ENCODE measurements around the gene ZBED2. TPM values are rescaled to one million over a fixed set of nuclear protein-coding genes. Genes with fewer than 3 reads are reported as not detected.

The ZBED2 gene
- polyA plus RNA-seq, 2 of the 4 experiments (the other 2 are of a cell fraction) = 0.48 to 1.9 TPM

DNA sequence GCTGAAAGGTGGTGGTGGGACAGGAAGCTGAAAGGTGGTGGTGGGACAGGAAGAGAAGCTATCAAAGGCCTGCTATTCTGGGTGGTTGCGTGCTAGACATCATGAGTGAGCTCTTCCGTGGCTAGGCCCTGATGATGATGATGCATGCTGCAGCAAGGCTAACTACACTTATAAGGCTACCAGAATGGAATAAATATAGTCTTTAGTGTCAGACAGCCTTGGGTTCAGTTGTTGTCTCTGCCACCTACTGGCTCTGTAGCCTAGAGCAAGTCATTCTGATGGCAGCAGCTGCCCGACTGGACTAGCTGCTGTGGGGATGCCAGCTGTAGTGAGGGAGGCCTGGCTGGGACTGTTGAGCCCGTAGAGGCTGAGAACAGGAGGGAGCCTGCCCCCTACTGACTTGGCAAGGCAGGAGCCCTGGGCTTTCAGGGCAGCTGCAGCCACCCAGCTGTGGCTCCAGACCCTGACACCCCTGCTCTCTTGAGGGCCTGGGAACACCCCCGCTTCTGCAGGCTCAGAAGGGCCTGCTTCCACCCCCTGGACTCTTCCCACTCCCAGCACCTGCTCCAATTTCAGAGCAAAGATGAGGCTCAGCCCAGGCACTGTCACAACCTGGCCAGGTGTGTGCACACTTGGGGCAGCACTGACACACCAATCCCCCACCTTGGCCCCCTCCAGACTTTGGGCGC is 21.4 kb upstream of the ZBED2 start:
- FAIRE-seq (no peak), ATAC-seq (peak; percentile 23 to 80; a peak in 4 of 6 replicates), DNase-seq (ENCODE audit: low read depth in 1 of 2, low spot score in 1 of 2) (peak in 1 of 2 experiments; percentile 59)
- ChIA-PET CTCF (interaction anchor here (0.7 to 3.3 kb wide), 8 partner anchors 9 to 75 kb away, joined by 3 to 18 read pairs (median 4); no protein-coding TSS in a partner anchor), POLR2A (no interaction called here)
- H3K27ac ChIP-seq = peak overlapping the region in 1 of 2 experiments; percentile 10; a peak in 1 of 6 replicates
- 51% methylated on average over 5 of the region's 6 CpGs for WGBS (ENCODE audit: missing lambda C conversion rate)
- H3K4me2 ChIP-seq = no peak overlapping the region
- TF ChIP-seq, protein P1, sequence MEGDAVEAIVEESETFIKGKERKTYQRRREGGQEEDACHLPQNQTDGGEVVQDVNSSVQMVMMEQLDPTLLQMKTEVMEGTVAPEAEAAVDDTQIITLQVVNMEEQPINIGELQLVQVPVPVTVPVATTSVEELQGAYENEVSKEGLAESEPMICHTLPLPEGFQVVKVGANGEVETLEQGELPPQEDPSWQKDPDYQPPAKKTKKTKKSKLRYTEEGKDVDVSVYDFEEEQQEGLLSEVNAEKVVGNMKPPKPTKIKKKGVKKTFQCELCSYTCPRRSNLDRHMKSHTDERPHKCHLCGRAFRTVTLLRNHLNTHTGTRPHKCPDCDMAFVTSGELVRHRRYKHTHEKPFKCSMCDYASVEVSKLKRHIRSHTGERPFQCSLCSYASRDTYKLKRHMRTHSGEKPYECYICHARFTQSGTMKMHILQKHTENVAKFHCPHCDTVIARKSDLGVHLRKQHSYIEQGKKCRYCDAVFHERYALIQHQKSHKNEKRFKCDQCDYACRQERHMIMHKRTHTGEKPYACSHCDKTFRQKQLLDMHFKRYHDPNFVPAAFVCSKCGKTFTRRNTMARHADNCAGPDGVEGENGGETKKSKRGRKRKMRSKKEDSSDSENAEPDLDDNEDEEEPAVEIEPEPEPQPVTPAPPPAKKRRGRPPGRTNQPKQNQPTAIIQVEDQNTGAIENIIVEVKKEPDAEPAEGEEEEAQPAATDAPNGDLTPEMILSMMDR (IDR thresholded peaks at IDR 0.05) = peak; percentile 27; the same call in 2 of the 3 replicates
- TF ChIP-seq RAD21 (conservative IDR thresholded peaks at IDR 0.05 in 1 of 2, IDR thresholded peaks at IDR 0.05 in 1 of 2) (peak in 1 of 2 experiments; percentile 52; a peak in 3 of 5 replicates), NPAS2 (CRISPR knock-in tag; IDR thresholded peaks at IDR 0.05; ENCODE audit: borderline replicate concordance) (no peak), CEBPB (IDR thresholded peaks at IDR 0.05) (no peak), CBX8 (IDR thresholded peaks at IDR 0.05) (no peak), EHMT2 (IDR thresholded peaks at IDR 0.05; ENCODE audit: low read depth) (no peak), RCOR1 (IDR thresholded peaks at IDR 0.05; ENCODE audit: low read depth, low read length) (no peak), RARB (CRISPR knock-in tag; IDR thresholded peaks at IDR 0.05) (no peak), NR3C1 (IDR thresholded peaks at IDR 0.05) (no peak), HEYL (CRISPR knock-in tag; IDR thresholded peaks at IDR 0.05) (no peak), HOXB13 (CRISPR knock-in tag; IDR thresholded peaks at IDR 0.05; ENCODE audit: low read depth) (no peak), SMC3 (IDR thresholded peaks at IDR 0.05) (peak; percentile 40; the same call in 2 of the 3 replicates), CHD2 (IDR thresholded peaks at IDR 0.05; ENCODE audit: low read length, partially characterized antibody) (no peak), CHD4 (IDR thresholded peaks at IDR 0.05; ENCODE audit: borderline replicate concordance) (no peak), PHF8 (IDR thresholded peaks at IDR 0.05; ENCODE audit: borderline replicate concordance, low read depth) (no peak)
- peaks cover 14% of the 10 kb centered on the region; the same call in 1 of the 3 replicates for H3K4me1 ChIP-seq
- H3K9me3 ChIP-seq = no peaks in the 10 kb centered on the region
- H3K4me3 ChIP-seq = no peak overlapping the region

DNA sequence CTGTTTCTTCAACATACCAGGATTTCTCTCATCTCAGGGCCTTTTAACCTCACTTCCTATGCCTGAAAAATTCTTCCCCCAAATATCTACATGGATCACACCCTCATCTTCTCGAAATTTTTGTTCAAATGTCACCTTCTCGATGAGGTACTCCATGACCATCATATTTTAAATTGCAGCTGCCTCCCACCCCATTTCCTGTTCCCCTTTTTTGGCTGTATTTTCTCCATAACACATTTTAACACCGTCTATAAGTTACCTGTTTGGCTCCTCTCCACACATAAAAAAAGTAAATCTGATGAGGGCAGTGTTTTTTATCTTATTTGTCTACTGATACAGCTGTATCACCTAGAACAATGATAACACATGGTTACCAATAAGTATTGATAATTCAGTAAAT is 20.7 kb upstream of the ZBED2 start:
- ATAC-seq = no peak
- H3K9me3 ChIP-seq = no peaks in the 10 kb centered on the region
- no peak for DNase-seq (ENCODE audit: low read depth in 1 of 2, low spot score in 1 of 2)
- TF ChIP-seq CBX2 (IDR thresholded peaks at IDR 0.05; ENCODE audit: borderline replicate concordance, low read depth) (no peak), POLR2AphosphoS2 (conservative IDR thresholded peaks at IDR 0.05; ENCODE audit: low read length) (no peak)
- TF ChIP-seq, protein P2, sequence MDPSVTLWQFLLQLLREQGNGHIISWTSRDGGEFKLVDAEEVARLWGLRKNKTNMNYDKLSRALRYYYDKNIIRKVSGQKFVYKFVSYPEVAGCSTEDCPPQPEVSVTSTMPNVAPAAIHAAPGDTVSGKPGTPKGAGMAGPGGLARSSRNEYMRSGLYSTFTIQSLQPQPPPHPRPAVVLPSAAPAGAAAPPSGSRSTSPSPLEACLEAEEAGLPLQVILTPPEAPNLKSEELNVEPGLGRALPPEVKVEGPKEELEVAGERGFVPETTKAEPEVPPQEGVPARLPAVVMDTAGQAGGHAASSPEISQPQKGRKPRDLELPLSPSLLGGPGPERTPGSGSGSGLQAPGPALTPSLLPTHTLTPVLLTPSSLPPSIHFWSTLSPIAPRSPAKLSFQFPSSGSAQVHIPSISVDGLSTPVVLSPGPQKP (IDR thresholded peaks at IDR 0.05; ENCODE audit: low read depth, low read length) = no peak
- POLR2A ChIA-PET = no interaction called here
- CTCF ChIA-PET = interaction anchor here (1.1 to 3.3 kb wide), 7 partner anchors 11 to 76 kb away, joined by 3 to 18 read pairs (median 4); no protein-coding TSS in a partner anchor
- peaks cover 14% of the 10 kb centered on the region; the same call in 1 of the 3 replicates for H3K4me1 ChIP-seq
- no peak for FAIRE-seq
- no peak overlapping the region for H3K27ac ChIP-seq
- H3K4me3 ChIP-seq = no peak overlapping the region
- no peak overlapping the region for H3K4me2 ChIP-seq
- WGBS (ENCODE audit: missing lambda C conversion rate) = 38% methylated on average over 3 of the region's 3 CpGs

- ChIA-PET CTCF (interaction anchor here (1.3 to 1.5 kb wide), 2 partner anchors 9 to 14 kb away, joined by 3 read pairs; no protein-coding TSS in a partner anchor), POLR2A (no interaction called here)
- Histone ChIP-seq H3K4me3 (no peak overlapping the region), H3K4me1 (no peaks in the 10 kb centered on the region), H3K27ac (no peak overlapping the region), H3K4me2 (no peak overlapping the region), H3K9me3 (no peaks in the 10 kb centered on the region)
- ATAC-seq (no peak), DNase-seq (ENCODE audit: low read depth in 1 of 2, low spot score in 1 of 2) (no peak), FAIRE-seq (no peak)
- 58% methylated on average over 1 of the region's 1 CpG for WGBS (ENCODE audit: missing lambda C conversion rate)
- TF ChIP-seq EHMT2 (IDR thresholded peaks at IDR 0.05; ENCODE audit: low read depth) (no peak), NFE2L2 (conservative IDR thresholded peaks at IDR 0.05; ENCODE audit: low read length) (no peak), CBX8 (IDR thresholded peaks at IDR 0.05) (no peak), BHLHE40 (IDR thresholded peaks at IDR 0.05; ENCODE audit: low read depth, low read length) (no peak), TP53 (CRISPR knock-in tag; IDR thresholded peaks at IDR 0.05) (no peak), HOXB5 (CRISPR knock-in tag; IDR thresholded peaks at IDR 0.05) (no peak), EP300 (IDR thresholded peaks at IDR 0.05) (no peak)
- TF ChIP-seq, protein P3, sequence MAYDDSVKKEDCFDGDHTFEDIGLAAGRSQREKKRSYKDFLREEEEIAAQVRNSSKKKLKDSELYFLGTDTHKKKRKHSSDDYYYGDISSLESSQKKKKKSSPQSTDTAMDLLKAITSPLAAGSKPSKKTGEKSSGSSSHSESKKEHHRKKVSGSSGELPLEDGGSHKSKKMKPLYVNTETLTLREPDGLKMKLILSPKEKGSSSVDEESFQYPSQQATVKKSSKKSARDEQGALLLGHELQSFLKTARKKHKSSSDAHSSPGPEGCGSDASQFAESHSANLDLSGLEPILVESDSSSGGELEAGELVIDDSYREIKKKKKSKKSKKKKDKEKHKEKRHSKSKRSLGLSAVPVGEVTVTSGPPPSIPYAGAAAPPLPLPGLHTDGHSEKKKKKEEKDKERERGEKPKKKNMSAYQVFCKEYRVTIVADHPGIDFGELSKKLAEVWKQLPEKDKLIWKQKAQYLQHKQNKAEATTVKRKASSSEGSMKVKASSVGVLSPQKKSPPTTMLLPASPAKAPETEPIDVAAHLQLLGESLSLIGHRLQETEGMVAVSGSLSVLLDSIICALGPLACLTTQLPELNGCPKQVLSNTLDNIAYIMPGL (CRISPR knock-in tag; IDR thresholded peaks at IDR 0.05; ENCODE audit: borderline replicate concordance) = no peak
- TF ChIP-seq, protein P4, sequence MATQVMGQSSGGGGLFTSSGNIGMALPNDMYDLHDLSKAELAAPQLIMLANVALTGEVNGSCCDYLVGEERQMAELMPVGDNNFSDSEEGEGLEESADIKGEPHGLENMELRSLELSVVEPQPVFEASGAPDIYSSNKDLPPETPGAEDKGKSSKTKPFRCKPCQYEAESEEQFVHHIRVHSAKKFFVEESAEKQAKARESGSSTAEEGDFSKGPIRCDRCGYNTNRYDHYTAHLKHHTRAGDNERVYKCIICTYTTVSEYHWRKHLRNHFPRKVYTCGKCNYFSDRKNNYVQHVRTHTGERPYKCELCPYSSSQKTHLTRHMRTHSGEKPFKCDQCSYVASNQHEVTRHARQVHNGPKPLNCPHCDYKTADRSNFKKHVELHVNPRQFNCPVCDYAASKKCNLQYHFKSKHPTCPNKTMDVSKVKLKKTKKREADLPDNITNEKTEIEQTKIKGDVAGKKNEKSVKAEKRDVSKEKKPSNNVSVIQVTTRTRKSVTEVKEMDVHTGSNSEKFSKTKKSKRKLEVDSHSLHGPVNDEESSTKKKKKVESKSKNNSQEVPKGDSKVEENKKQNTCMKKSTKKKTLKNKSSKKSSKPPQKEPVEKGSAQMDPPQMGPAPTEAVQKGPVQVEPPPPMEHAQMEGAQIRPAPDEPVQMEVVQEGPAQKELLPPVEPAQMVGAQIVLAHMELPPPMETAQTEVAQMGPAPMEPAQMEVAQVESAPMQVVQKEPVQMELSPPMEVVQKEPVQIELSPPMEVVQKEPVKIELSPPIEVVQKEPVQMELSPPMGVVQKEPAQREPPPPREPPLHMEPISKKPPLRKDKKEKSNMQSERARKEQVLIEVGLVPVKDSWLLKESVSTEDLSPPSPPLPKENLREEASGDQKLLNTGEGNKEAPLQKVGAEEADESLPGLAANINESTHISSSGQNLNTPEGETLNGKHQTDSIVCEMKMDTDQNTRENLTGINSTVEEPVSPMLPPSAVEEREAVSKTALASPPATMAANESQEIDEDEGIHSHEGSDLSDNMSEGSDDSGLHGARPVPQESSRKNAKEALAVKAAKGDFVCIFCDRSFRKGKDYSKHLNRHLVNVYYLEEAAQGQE (IDR thresholded peaks at IDR 0.05) = no peak
Observed at GRCh38 chr3:111613294-111613693, 18.1 kb upstream of the ZBED2 start.
